ENCODE measurements around the gene MFGE8. TPM values are rescaled to one million over a fixed set of nuclear protein-coding genes. Genes with fewer than 3 reads are reported as not detected.

Gene MFGE8
- total RNA-seq, 2 donors from 2014 or later = 31.3 to 38.6 TPM

DNA sequence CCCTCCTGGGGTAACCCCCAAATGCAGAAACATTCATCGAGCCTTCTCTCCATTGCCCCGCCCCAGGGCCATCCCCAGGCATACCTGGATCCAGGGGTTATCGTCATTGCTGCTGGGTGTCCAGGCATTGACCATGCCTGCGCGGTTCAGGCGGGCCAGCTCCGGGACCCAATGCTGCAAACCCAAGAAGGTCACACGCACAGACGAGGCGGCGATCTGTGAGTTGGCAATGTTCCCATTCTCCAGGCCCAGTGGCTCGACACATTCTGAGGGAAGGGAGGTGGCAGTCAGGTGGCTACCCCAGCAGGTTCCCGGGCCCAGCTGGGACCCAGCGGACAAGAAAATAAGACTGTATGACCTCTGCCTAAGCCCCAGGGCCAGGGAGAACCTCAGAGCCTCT lies 6.1 kb downstream of the MFGE8 start:
- Histone ChIP-seq H3K27me3 (no peaks in the 10 kb centered on the region), H3K4me1 (peaks cover 4% of the 10 kb centered on the region), H3K9me3 (no peaks in the 10 kb centered on the region), H3K9ac (ENCODE audit: low read depth in 2 of 2, low read length in 2 of 2) (no peak overlapping the region), H3K27ac (no peak overlapping the region), H3K36me3 (no peaks in the 10 kb centered on the region), H3K4me3 (no peak overlapping the region)
- TF ChIP-seq, protein P1, sequence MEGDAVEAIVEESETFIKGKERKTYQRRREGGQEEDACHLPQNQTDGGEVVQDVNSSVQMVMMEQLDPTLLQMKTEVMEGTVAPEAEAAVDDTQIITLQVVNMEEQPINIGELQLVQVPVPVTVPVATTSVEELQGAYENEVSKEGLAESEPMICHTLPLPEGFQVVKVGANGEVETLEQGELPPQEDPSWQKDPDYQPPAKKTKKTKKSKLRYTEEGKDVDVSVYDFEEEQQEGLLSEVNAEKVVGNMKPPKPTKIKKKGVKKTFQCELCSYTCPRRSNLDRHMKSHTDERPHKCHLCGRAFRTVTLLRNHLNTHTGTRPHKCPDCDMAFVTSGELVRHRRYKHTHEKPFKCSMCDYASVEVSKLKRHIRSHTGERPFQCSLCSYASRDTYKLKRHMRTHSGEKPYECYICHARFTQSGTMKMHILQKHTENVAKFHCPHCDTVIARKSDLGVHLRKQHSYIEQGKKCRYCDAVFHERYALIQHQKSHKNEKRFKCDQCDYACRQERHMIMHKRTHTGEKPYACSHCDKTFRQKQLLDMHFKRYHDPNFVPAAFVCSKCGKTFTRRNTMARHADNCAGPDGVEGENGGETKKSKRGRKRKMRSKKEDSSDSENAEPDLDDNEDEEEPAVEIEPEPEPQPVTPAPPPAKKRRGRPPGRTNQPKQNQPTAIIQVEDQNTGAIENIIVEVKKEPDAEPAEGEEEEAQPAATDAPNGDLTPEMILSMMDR (IDR thresholded peaks at IDR 0.05) = no peak
- DNase-seq = no peak
- intact Hi-C loops (cut with DNase I) = loop anchor here (5.0 kb wide), 1 partner anchor 270 kb away; no protein-coding TSS in a partner anchor

DNA sequence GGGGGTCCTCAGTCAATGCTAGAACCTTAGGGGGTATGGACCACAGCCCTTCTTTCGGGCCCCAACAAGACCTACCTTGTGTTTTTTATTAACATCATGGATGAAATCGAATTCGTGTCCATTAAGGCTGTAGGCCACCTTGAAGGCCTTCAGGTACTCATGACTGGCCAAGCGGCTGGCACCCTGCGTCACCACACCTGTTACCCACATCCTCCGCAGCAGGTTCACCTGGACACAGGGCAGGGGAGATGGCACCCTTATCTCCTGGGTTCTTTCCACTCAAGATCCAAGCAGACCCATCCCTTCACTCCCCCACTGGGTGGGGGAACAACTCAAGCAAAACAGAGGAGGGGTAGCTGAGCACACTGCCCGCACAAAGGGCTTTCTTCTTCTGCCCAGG lies 6.6 kb downstream of the MFGE8 start:
- H3K4me1 ChIP-seq = peaks cover 4% of the 10 kb centered on the region
- DNase-seq = no peak
- no peaks in the 10 kb centered on the region for H3K27me3 ChIP-seq
- TF ChIP-seq, protein P1 (IDR thresholded peaks at IDR 0.05) = no peak
- no peaks in the 10 kb centered on the region for H3K36me3 ChIP-seq
- no peak overlapping the region for H3K9ac ChIP-seq (ENCODE audit: low read depth in 2 of 2, low read length in 2 of 2)
- intact Hi-C loops (cut with DNase I) = loop anchor here (5.0 kb wide), 1 partner anchor 271 kb away; no protein-coding TSS in a partner anchor
- H3K9me3 ChIP-seq = no peaks in the 10 kb centered on the region
- no peak overlapping the region for H3K4me3 ChIP-seq
- H3K27ac ChIP-seq = no peak overlapping the region

DNA sequence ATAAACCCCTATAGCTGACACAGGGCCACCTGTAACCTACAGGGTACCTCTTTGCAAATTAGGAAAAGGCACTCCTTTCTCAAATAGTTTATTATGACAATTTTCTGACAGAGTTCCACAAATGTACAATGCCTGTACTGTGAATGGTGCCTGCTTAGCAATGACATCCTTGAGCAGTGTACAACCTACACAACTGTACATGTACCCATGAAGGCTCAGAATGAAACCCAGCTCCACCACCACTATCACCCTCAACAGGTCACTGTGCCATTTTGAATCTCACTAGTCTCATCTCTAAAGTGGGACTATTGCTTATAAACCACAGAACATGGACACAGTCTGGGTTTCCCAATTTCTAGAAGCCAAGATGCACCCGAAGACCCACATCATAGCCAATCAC lies 7.0 kb downstream of the MFGE8 start:
- intact Hi-C loops (cut with DNase I) = loop anchor here (5.0 kb wide), 1 partner anchor 271 kb away; no protein-coding TSS in a partner anchor
- H3K27ac ChIP-seq = no peak overlapping the region
- TF ChIP-seq, protein P1 (IDR thresholded peaks at IDR 0.05) = no peak
- no peak overlapping the region for H3K9ac ChIP-seq (ENCODE audit: low read depth in 2 of 2, low read length in 2 of 2)
- no peak overlapping the region for H3K4me3 ChIP-seq
- H3K36me3 ChIP-seq = no peaks in the 10 kb centered on the region
- peaks cover 4% of the 10 kb centered on the region for H3K4me1 ChIP-seq
- no peaks in the 10 kb centered on the region for H3K9me3 ChIP-seq
- H3K27me3 ChIP-seq = no peaks in the 10 kb centered on the region
- DNase-seq = no peak

DNA sequence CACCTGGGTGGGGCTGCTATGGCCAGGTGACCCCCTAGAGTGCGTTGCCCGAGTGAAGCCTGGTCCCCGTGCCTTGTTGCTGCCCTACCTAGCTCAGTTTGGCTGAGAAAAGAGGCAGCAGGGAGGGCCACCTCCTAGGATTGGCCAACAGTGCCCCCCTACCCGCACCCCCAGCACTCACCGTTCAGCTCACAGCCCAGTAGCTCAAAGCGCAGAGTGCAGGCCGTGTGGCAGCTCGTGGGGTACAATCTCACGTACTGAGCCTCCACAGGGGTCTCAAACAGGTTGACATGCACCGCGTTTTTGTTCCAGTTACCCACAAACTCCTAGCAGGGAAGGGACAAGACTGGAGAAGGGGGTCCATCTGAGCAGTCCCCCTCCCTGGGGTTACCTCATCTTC lies 7.6 kb downstream of the MFGE8 start:
- Histone ChIP-seq H3K27me3 (no peaks in the 10 kb centered on the region), H3K9me3 (no peaks in the 10 kb centered on the region), H3K4me3 (no peak overlapping the region), H3K36me3 (no peaks in the 10 kb centered on the region), H3K9ac (ENCODE audit: low read depth in 2 of 2, low read length in 2 of 2) (no peak overlapping the region), H3K27ac (no peak overlapping the region), H3K4me1 (peaks cover 4% of the 10 kb centered on the region)
- TF ChIP-seq, protein P1 (IDR thresholded peaks at IDR 0.05) = no peak
- intact Hi-C loops (cut with DNase I) = loop anchor here (2.0 to 5.0 kb wide), 2 partner anchors 111 to 272 kb away; no protein-coding TSS in a partner anchor
- DNase-seq = no peak

DNA sequence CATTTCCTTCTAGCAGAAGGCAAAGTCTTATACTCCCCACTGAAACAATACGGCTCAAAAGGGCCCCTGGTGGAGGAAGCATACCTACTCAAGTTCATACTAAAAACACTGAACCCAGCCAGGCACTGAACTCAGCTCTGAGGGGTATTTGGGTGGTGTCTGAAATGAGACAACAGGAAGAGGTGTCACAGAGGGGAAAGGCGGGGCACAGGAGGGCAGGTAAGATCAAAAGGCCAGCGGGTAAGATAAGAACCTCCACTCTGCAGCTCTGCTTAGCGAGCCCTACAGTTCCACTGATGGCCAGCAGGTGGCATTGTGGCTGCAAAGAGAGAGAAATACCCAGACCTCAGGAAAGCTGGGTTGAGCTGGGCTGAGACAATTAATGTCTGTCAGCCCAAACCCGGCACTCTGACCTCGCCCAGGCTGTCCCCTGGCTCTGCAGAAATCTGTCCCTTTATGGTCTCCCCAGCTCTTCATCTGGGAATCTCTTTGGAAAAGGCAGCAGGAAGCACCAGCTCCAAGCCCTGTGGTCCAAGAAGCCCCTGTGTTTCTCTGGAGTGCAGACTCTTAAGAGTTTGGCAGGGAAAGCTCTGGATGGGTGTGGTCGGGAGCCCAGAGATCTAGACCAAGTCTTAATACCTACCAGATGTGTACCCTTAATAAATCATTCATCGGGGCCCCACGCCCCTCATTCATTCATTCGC lies 8.4 kb downstream of the MFGE8 start:
- Histone ChIP-seq H3K9me3 (no peaks in the 10 kb centered on the region), H3K27ac (no peak overlapping the region), H3K9ac (ENCODE audit: low read depth in 2 of 2, low read length in 2 of 2) (no peak overlapping the region), H3K36me3 (no peaks in the 10 kb centered on the region), H3K4me1 (peaks cover 4% of the 10 kb centered on the region), H3K4me3 (no peak overlapping the region), H3K27me3 (no peaks in the 10 kb centered on the region)
- TF ChIP-seq, protein P1 (IDR thresholded peaks at IDR 0.05) = peak; percentile 98
- DNase-seq = peak; percentile 86
- intact Hi-C loops (cut with DNase I) = loop anchor here (2.0 to 5.0 kb wide), 2 partner anchors 112 to 273 kb away; no protein-coding TSS in a partner anchor
